Naive thymus-derived CD4-positive, alpha-beta T cell (primary cell): ENCODE measurements around the gene ACTN4. TPM values are rescaled to one million over a fixed set of nuclear protein-coding genes. Genes with fewer than 3 reads are reported as not detected.

Source experiments
- ATAC-seq: fragments of 150-1000 bp; cut with Tn5 transposase; 2 replicates; pipeline ENCODE4 v1.10.0; 2021; ENCODE audit warnings: mild to moderate bottlenecking, moderate library complexity
- CTCF ChIA-PET: fragments of 350-600 bp; sonication (Branson Sonifier 250); formaldehyde crosslinking; loops from one replicate; lab custom pipeline; 2021; ENCODE audit warnings: antibody characterized with exemption; lab: Charles Lee
- POLR2A ChIA-PET: fragments of 350-600 bp; sonication (Branson Sonifier 250); formaldehyde crosslinking; loops from one replicate; lab custom pipeline; 2021; ENCODE audit warnings: antibody characterized with exemption, inconsistent platforms; lab: Charles Lee
- DNase-seq, 9 donors: peaks; one replicate each; pipeline versions ENCODE4 v3.0.0 to v3.0.0-alpha.2; 2020 to 2022; ENCODE audit warnings: mixed read lengths in 1 of 9
- H3K27ac ChIP-seq: one replicate; pipeline ENCODE4 v1.7.0; 2013; ENCODE audit warnings: mild to moderate bottlenecking, low read depth, low read length, moderate library complexity
- H3K27me3 ChIP-seq, 2 donors: one replicate each; pipeline ENCODE4 v1.7.0; 2013; ENCODE audit warnings: low read length in 2 of 2, mild to moderate bottlenecking in 2 of 2, moderate library complexity in 2 of 2; ENCODE audit not compliant: control insufficient read depth in 2 of 2, insufficient read depth in 2 of 2
- H3K36me3 ChIP-seq, 3 experiments: 1 replicate in 2 of 3; 2 replicates in 1 of 3; pipeline ENCODE4 v1.7.0; 2013; ENCODE audit warnings: low read length in 3 of 3, mild to moderate bottlenecking in 3 of 3, moderate library complexity in 1 of 3; ENCODE audit not compliant: insufficient read depth in 3 of 3, control insufficient read depth in 2 of 3
- H3K4me1 ChIP-seq, 2 donors: one replicate each; pipeline ENCODE4 v1.7.0; 2013; ENCODE audit warnings: low read length in 2 of 2, mild to moderate bottlenecking in 2 of 2, moderate library complexity in 1 of 2; ENCODE audit not compliant: control insufficient read depth in 2 of 2, insufficient read depth in 2 of 2
- H3K4me3 ChIP-seq: 2 replicates; pipeline ENCODE4 v1.7.0; 2013; ENCODE audit warnings: mild to moderate bottlenecking, low read length
- H3K9me3 ChIP-seq, 3 experiments: 1 replicate in 2 of 3; 2 replicates in 1 of 3; pipeline ENCODE4 v1.7.0; 2013; ENCODE audit warnings: low read length in 3 of 3; ENCODE audit not compliant: control insufficient read depth in 2 of 3
- H3K27ac Mint-ChIP-seq, 9 donors: one replicate each; pipeline ENCODE4 v1.8.0; 2020 to 2022; ENCODE audit warnings: mixed read lengths in 9 of 9, mild to moderate bottlenecking in 8 of 9, moderate library complexity in 5 of 9, inconsistent platforms in 2 of 9
- H3K27me3 Mint-ChIP-seq, 5 donors: one replicate each; pipeline ENCODE4 v1.8.0; 2021 to 2022; ENCODE audit warnings: mixed read lengths in 5 of 5, mild to moderate bottlenecking in 1 of 5
- H3K36me3 Mint-ChIP-seq, 5 donors: one replicate each; pipeline ENCODE4 v1.8.0; 2020 to 2022; ENCODE audit warnings: mixed read lengths in 5 of 5, mild to moderate bottlenecking in 3 of 5, inconsistent platforms in 1 of 5
- H3K4me1 Mint-ChIP-seq, 7 donors: one replicate each; pipeline ENCODE4 v1.8.0; 2020 to 2022; ENCODE audit warnings: mixed read lengths in 7 of 7, mild to moderate bottlenecking in 3 of 7, inconsistent platforms in 1 of 7
- H3K4me3 Mint-ChIP-seq, 10 donors: one replicate each; pipeline ENCODE4 v1.8.0; 2020 to 2022; ENCODE audit warnings: mild to moderate bottlenecking in 10 of 10, mixed read lengths in 10 of 10, moderate library complexity in 6 of 10, inconsistent platforms in 2 of 10
- H3K9me3 Mint-ChIP-seq, 11 donors: one replicate each; pipeline ENCODE4 v1.8.0; 2020 to 2022; ENCODE audit warnings: mixed read lengths in 11 of 11, mild to moderate bottlenecking in 4 of 11, inconsistent platforms in 1 of 11, moderate library complexity in 1 of 11
- intact Hi-C, 2 donors: fragments of 100-400 bp; cut with micrococcal nuclease; formaldehyde crosslinking; loops; one replicate each; pipeline ENCODE4 v1.15.1; 2023
- polyA plus RNA-seq, 2 donors: library from polyadenylated mRNA; unstranded; fragments of 300-500 nt; fragmentation: Illumina TruSeq; gene quantifications; one replicate each; pipeline ENCODE4 v1.2.3, GENCODE V29; 2021
- total RNA-seq, 6 experiments: library from RNA in 5 of 6; stranded (reverse) in 5 of 6; gene quantifications; 1 replicate in 5 of 6; 2 replicates in 1 of 6; pipeline ENCODE4 v1.2.3 and lab custom pipeline; 2021 to 2026

ACTN4 gene
- total and polyA plus RNA-seq, 7 experiments from 2014 or later = 2.8 to 355 (median 52.1) TPM

DNA sequence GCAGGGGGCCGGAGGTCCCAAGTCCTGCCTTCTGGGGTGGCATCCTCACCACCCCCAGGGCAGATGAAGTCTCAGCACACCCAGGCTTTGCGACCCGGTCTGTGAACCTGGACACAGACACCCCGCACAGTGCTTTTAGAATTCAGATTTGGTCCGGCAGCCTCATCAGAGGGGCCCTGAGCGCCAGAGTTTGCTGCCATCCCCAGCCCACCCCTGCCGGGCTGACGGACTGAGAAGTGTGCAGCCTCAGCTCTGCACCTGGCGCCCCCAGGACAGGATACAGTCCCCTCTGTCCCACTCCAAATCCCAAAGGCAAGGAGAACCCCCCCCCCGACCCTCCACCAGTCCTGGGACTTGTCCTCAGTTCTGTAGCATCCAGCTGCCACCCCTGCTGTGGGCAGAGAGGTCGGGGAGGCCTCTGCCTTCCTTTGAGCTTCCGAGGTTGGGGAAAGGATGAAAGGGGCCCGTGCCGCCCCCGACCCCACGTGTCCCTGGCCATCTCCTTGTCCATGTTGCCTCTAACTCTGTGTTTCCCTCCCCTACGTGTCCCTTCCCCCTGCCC lies 79.9 kb downstream of the ACTN4 start:
- intact Hi-C loops = no loop called here
- H3K36me3 Mint-ChIP-seq = peaks cover 0 to 14% (median 0%) of the 10 kb centered on the region in 5 donors
- CTCF ChIA-PET = interaction anchor here (0.5 kb wide), 1 partner anchor 14 kb away, joined by 3 read pairs; no protein-coding TSS in a partner anchor
- no peak overlapping the region for H3K27ac Mint-ChIP-seq
- no peaks in the 10 kb centered on the region for H3K9me3 Mint-ChIP-seq
- ATAC-seq = no peak
- Histone ChIP-seq H3K36me3 (peaks cover 0 to 44% (median 0%) of the 10 kb centered on the region in 3 experiments), H3K4me3 (no peak overlapping the region), H3K4me1 (no peaks in the 10 kb centered on the region), H3K9me3 (no peaks in the 10 kb centered on the region), H3K27me3 (no peaks in the 10 kb centered on the region), H3K27ac (no peak overlapping the region)
- H3K4me1 Mint-ChIP-seq = peaks cover 0 to 19% (median 4%) of the 10 kb centered on the region in 7 donors
- no peaks in the 10 kb centered on the region for H3K27me3 Mint-ChIP-seq
- H3K4me3 Mint-ChIP-seq = no peak overlapping the region
- POLR2A ChIA-PET = no interaction called here
- DNase-seq = no peak

DNA sequence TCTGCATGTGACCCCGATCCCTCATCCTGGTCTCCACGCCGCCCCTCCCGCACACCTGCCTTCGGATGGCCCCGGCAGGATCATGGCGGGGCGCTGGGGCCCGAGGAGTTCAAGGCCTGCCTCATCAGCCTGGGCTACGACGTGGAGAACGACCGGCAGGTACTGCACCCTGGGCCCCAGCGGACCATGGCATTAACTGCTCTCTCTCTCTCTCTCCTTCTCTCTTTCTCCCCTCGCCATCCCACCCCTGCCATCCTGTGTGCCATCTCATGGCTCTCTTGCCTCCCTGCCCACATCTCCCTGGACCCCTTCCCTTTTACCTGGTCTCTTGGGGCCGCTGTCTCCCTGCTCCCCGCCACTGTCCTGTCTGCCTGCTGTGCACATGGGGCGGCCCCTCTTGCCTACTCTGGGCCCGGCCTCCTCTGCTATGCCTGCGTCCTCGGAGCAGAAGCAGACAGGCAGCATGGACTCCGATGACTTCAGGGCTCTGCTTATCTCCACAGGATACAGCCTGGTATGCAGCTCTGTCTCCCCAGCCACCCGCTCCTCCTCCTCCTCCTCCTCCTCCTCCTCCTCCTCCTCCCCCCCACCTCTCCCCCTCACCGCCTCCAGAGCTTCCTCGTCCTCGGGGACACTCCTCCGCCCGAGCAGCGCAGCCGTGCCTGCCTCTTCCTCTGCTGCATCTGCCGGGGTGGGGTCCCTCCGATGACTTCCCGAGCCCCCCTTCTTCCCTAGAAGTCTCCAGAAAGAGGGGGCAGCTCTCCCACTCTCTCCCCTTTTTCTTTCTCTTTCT lies 80.6 kb downstream of the ACTN4 start:
- no peak for DNase-seq

GRCh38 chr19:38728752-38729541 lies 81.5 kb downstream of the ACTN4 start:
- no peaks in the 10 kb centered on the region for H3K9me3 ChIP-seq
- peaks cover under 1 to 2% of the 10 kb centered on the region in 2 donors for H3K4me1 ChIP-seq
- H3K9me3 Mint-ChIP-seq = no peaks in the 10 kb centered on the region
- H3K36me3 ChIP-seq = peaks cover 0 to 29% (median 0%) of the 10 kb centered on the region in 3 experiments
- H3K27me3 ChIP-seq = no peaks in the 10 kb centered on the region
- CTCF ChIA-PET = no interaction called here
- H3K4me3 Mint-ChIP-seq = no peak overlapping the region
- H3K4me3 ChIP-seq = no peak overlapping the region
- H3K27me3 Mint-ChIP-seq = no peaks in the 10 kb centered on the region
- DNase-seq (no peak), ATAC-seq (no peak)
- H3K36me3 Mint-ChIP-seq = peaks cover 0 to 14% (median 0%) of the 10 kb centered on the region in 5 donors
- POLR2A ChIA-PET = no interaction called here
- H3K27ac ChIP-seq = no peak overlapping the region
- H3K27ac Mint-ChIP-seq = no peak overlapping the region
- H3K4me1 Mint-ChIP-seq = peaks cover 0 to 30% (median 5%) of the 10 kb centered on the region in 7 donors
- intact Hi-C loops = loop anchor here (1.0 to 2.0 kb wide), 4 partner anchors 92 to 201 kb away; partner anchors contain the start of genes MRPS12 (in 2 of the 2) and SARS2 (in 2 of the 2)

More for the DNA sequence above, 80.6 kb downstream of the ACTN4 start:
- POLR2A ChIA-PET = no interaction called here
- Mint-ChIP-seq H3K27ac (peak overlapping the region in 1 of 9 donors; percentile 49), H3K9me3 (no peaks in the 10 kb centered on the region), H3K4me1 (peaks cover 0 to 24% (median 5%) of the 10 kb centered on the region in 7 donors), H3K27me3 (no peaks in the 10 kb centered on the region), H3K36me3 (peaks cover 0 to 14% (median 0%) of the 10 kb centered on the region in 5 donors), H3K4me3 (no peak overlapping the region)
- Histone ChIP-seq H3K4me1 (no peaks in the 10 kb centered on the region), H3K27me3 (no peaks in the 10 kb centered on the region), H3K9me3 (no peaks in the 10 kb centered on the region), H3K36me3 (peaks cover 0 to 38% (median 0%) of the 10 kb centered on the region in 3 experiments), H3K4me3 (no peak overlapping the region), H3K27ac (no peak overlapping the region)
- no peak for ATAC-seq
- CTCF ChIA-PET = no interaction called here
- intact Hi-C loops = loop anchor here in 1 of 2 donors (2.0 kb wide), 1 partner anchor 91 kb away; no protein-coding TSS in a partner anchor

DNA sequence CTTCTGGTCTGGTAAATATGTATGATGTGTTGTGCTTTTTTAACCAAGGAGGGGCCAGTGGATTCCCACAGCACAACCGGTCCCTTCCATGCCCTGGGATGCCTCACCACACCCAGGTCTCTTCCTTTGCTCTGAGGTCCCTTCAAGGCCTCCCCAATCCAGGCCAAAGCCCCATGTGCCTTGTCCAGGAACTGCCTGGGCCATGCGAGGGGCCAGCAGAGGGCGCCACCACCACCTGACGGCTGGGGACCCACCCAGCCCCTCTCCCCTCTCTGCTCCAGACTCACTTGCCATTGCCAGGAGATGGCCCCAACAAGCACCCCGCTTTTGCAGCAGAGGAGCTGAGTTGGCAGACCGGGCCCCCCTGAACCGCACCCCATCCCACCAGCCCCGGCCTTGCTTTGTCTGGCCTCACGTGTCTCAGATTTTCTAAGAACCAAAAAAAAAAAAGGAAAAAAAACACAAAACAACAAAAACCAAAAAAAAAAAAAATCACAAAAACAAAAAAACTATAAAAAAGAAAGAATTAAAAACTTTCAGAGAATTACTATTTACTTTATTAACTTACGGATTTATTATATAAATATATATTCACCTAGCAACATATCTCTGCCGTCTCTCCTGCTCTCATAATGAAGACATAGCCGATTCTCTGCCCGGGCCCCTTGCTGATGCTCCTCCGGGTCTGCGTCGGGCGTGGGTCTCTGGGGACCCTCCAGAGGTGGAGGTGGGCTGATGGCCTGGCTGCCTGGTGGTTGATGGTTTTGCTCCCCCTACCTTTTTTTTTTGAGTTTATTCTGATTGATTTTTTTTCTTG lies 82.4 kb downstream of the ACTN4 start:
- H3K36me3 ChIP-seq = peaks cover 0 to 20% (median 0%) of the 10 kb centered on the region in 3 experiments
- H3K9me3 ChIP-seq = no peaks in the 10 kb centered on the region
- POLR2A ChIA-PET = no interaction called here
- no peaks in the 10 kb centered on the region for H3K9me3 Mint-ChIP-seq
- H3K36me3 Mint-ChIP-seq = peaks cover 0 to 14% (median 0%) of the 10 kb centered on the region in 5 donors
- H3K27me3 ChIP-seq = no peaks in the 10 kb centered on the region
- H3K27ac ChIP-seq = no peak overlapping the region
- H3K4me1 Mint-ChIP-seq = peaks cover 5 to 39% (median 13%) of the 10 kb centered on the region in 7 donors
- no peaks in the 10 kb centered on the region for H3K27me3 Mint-ChIP-seq
- peak overlapping the region in 3 of 9 donors; percentile 23 to 48 (median 30) for H3K27ac Mint-ChIP-seq
- ATAC-seq (peak; percentile 78), DNase-seq (peak; percentile 58 to 83 (median 73))
- CTCF ChIA-PET = interaction anchor here (1.6 kb wide), 1 partner anchor 200 kb away, joined by 5 read pairs; the partner anchor contains the start of genes MRPS12 and SARS2
- H3K4me3 ChIP-seq = no peak overlapping the region
- peaks cover 9 to 10% of the 10 kb centered on the region in 2 donors for H3K4me1 ChIP-seq
- no peak overlapping the region for H3K4me3 Mint-ChIP-seq
- intact Hi-C loops = loop anchor here (1.0 to 5.0 kb wide), 8 partner anchors 93 to 222 kb away; partner anchors contain the start of genes MRPS12 (in 2 of the 2), SARS2 (in 2 of the 2) and ECH1 (in 1 of the 2)

GRCh38 chr19:38730470-38730730 lies 83.0 kb downstream of the ACTN4 start:
- Histone ChIP-seq H3K9me3 (no peaks in the 10 kb centered on the region), H3K4me3 (no peak overlapping the region), H3K27me3 (no peaks in the 10 kb centered on the region), H3K4me1 (peaks cover 14 to 15% of the 10 kb centered on the region in 2 donors), H3K36me3 (peaks cover 0 to 15% (median 0%) of the 10 kb centered on the region in 3 experiments), H3K27ac (no peak overlapping the region)
- POLR2A ChIA-PET = no interaction called here
- intact Hi-C loops = loop anchor here (5.0 kb wide), 4 partner anchors 102 to 222 kb away; partner anchors contain the start of gene ECH1 (in 1 of the 2)
- Mint-ChIP-seq H3K4me1 (peaks cover 5 to 45% (median 17%) of the 10 kb centered on the region in 7 donors), H3K36me3 (peaks cover 0 to 14% (median 0%) of the 10 kb centered on the region in 5 donors), H3K27me3 (no peaks in the 10 kb centered on the region), H3K4me3 (no peak overlapping the region), H3K27ac (peak overlapping the region in 4 of 9 donors; percentile 23 to 48 (median 28)), H3K9me3 (peaks cover 0 to 1% (median 0%) of the 10 kb centered on the region in 11 donors)
- ATAC-seq (no peak), DNase-seq (no peak)
- CTCF ChIA-PET = interaction anchor here (1.6 kb wide), 1 partner anchor 200 kb away, joined by 5 read pairs; the partner anchor contains the start of genes MRPS12 and SARS2
